Stomach (tissue), 9 donors: ENCODE data around the gene CALY. TPM values are rescaled to one million over a fixed set of nuclear protein-coding genes. Genes with fewer than 3 reads are reported as not detected.

Experiments used
- DNase-seq, 2 donors: peaks; one replicate each; pipeline versions ENCODE4 v3.0.0 to v3.0.0-alpha.2; 2013 to 2019
- H3K27ac ChIP-seq, 5 donors: fragments of 200-600 bp in 4 of 5; sonication (generic) in 4 of 5; one replicate each; pipeline ENCODE4 v1.5.1; 2013 to 2019; ENCODE audit warnings: mild to moderate bottlenecking in 1 of 5, moderate library complexity in 1 of 5
- H3K27me3 ChIP-seq, 3 donors: fragments of 200-600 bp; sonication (generic); one replicate each; pipeline ENCODE4 v1.5.1; 2017 to 2019; ENCODE audit warnings: mixed run types in 1 of 3
- H3K36me3 ChIP-seq, 4 donors: fragments of 200-600 bp; sonication (generic); 1 replicate in 3 of 4; 2 replicates in 1 of 4; pipeline ENCODE4 v1.5.1; 2016 to 2019
- H3K4me1 ChIP-seq, 4 donors: fragments of 200-600 bp; sonication (generic); one replicate each; pipeline ENCODE4 v1.5.1; 2016 to 2019
- H3K4me3 ChIP-seq, 4 donors: fragments of 200-600 bp; sonication (generic) in 3 of 4; one replicate each; pipeline ENCODE4 v1.5.1; 2016 to 2019; ENCODE audit warnings: mild to moderate bottlenecking in 1 of 4
- H3K9me3 ChIP-seq, 4 donors: fragments of 200-600 bp; sonication (generic); one replicate each; pipeline ENCODE4 v1.5.1; 2016 to 2019
- CTCF ChIP-seq, 7 experiments: fragments of 450-650 bp in 4 of 7; fragments of 200-600 bp in 3 of 7; sonication (generic) in 3 of 7; IDR thresholded peaks; one replicate each; pipeline ENCODE4 v1.5.1; 2016 to 2019; ENCODE audit warnings: antibody characterized with exemption in 7 of 7, control low read depth in 2 of 7, mild to moderate bottlenecking in 1 of 7
- EP300 ChIP-seq: sonication (generic); formaldehyde crosslinking; IDR thresholded peaks from one replicate; pipeline ENCODE4 v1.6.1; 2017; ENCODE audit warnings: antibody characterized with exemption
- POLR2A ChIP-seq, 4 donors: fragments of 450-650 bp; IDR thresholded peaks; one replicate each; pipeline ENCODE4 v1.6.1; 2016; ENCODE audit warnings: antibody characterized with exemption in 4 of 4, control low read depth in 2 of 4, mild to moderate bottlenecking in 1 of 4, moderate library complexity in 1 of 4
- POLR2AphosphoS5 ChIP-seq, 3 donors: sonication (generic); formaldehyde crosslinking; IDR thresholded peaks; one replicate each; pipeline ENCODE4 v1.6.1; 2016; ENCODE audit warnings: antibody characterized with exemption in 3 of 3
- WGBS, 5 donors: extraction: QIAGEN DNeasy Blood & Tissue Kit in 3 of 5; methylation state at CpG; one replicate each; pipeline versions ENCODE4 v1.1.5 to v1.1.7; 2013 to 2018; 5-methylcytosine and 5-hydroxymethylcytosine counted together
- intact Hi-C: fragments of 100-400 bp; cut with DNase I; formaldehyde crosslinking; loops from one replicate; pipeline ENCODE4 v1.15.1; 2023; ENCODE audit warnings: low total_unique reads
- polyA plus RNA-seq, 3 donors: library from polyadenylated mRNA; stranded (reverse); fragments of 200-250 nt; gene quantifications; one replicate each; pipeline ENCODE4 v1.2.3, GENCODE V29; 2013
- small RNA-seq, 4 donors: library from RNA; depleted of rRNA; stranded (forward); fragments of <200 nt; gene quantifications; one replicate each; pipeline ENCODE3, GENCODE V24; 2016
- total RNA-seq, 5 donors: library from RNA; depleted of rRNA; stranded (reverse); fragments of >200 nt; gene quantifications; one replicate each; pipeline versions ENCODE4 v1.1.0 to v1.2.3, GENCODE V29; 2014 to 2016
- donor health status: healthy with polysubstance abuse.
- donor health status: Bipolar disorder and iron deficiency.
- donor health status: healthy.

The CALY gene
- total and polyA plus RNA-seq, 8 donors = 0.44 to 2.6 (median 1.4) TPM; not detected in 4

- H3K9me3 ChIP-seq = no peaks in the 10 kb centered on the region
Measured at GRCh38 chr10:133274751-133275683, 61.7 kb downstream of the CALY start.

More at GRCh38 chr10:133274751-133275683, 61.7 kb downstream of the CALY start:
- peak overlapping the region in 4 of 5 donors; percentile 29 to 86 (median 70) for H3K27ac ChIP-seq
- peak overlapping the region; percentile 5 to 56 (median 43) for H3K4me3 ChIP-seq
- 23 to 28% (median 26%) methylated on average over 6 to 26 of the region's 26 CpGs for WGBS, 5 donors
- TF ChIP-seq CTCF (IDR thresholded peaks at IDR 0.05) = no peak
- TF ChIP-seq POLR2AphosphoS5 (IDR thresholded peaks at IDR 0.05) = no peak
- TF ChIP-seq EP300 = no peak
- no peak for TF ChIP-seq POLR2A (IDR thresholded peaks at IDR 0.05)
- H3K4me1 ChIP-seq = peaks cover 46 to 68% (median 54%) of the 10 kb centered on the region in 4 donors
- peak; percentile 53 to 85 for DNase-seq
- intact Hi-C loops = no loop called here
- H3K36me3 ChIP-seq = peaks cover 8 to 52% (median 42%) of the 10 kb centered on the region in 4 donors
- H3K27me3 ChIP-seq = peaks cover 0 to 42% (median 13%) of the 10 kb centered on the region in 3 donors

Small RNA genes lying within 50 kb of the gene (small RNA-seq; reads per million reads assigned to genes)
- 0 reads per million in 4 donors for gene AL360181.4
- 0 reads per million in 4 donors for gene BANF1P2
- gene MIR3944 = 0 to 0.83 (median 0.05) reads per million in 4 donors

Other genes starting within 250 kb of the CALY start
- under 1 TPM in 3 of 5 donors, not detected in 2; under 0.01 to 0.73 (median 0.14) TPM for gene ADGRA1, start 249.0 kb downstream of the CALY start, total RNA-seq
- gene ADGRA1, start 249.0 kb downstream of the CALY start, polyA plus RNA-seq = not detected
- gene KNDC1, start 176.7 kb downstream of the CALY start, total RNA-seq = 1 to 10 TPM in 2 of 5 donors, under 1 TPM in 2, not detected in 1; 0.55 to 1.7 (median 0.80) TPM
- under 1 TPM; 0.05 to 1.00 (median 0.46) TPM for gene KNDC1, start 176.7 kb downstream of the CALY start, polyA plus RNA-seq
- gene UTF1, start 106.7 kb downstream of the CALY start, total RNA-seq = not detected
- not detected for gene UTF1, start 106.7 kb downstream of the CALY start, polyA plus RNA-seq
- gene VENTX, start 99.0 kb downstream of the CALY start, total RNA-seq = 1 to 10 TPM in 1 of 5 donors, under 1 TPM in 2, not detected in 2; 0.45 to 3.2 (median 0.58) TPM
- gene VENTX, start 99.0 kb downstream of the CALY start, polyA plus RNA-seq = under 1 TPM; 0.15 to 0.75 (median 0.35) TPM
- 10 to 100 TPM in 1 of 5 donors, 1 to 10 TPM in 3, not detected in 1; 3.3 to 50.8 (median 5.0) TPM for gene ADAM8, start 60.0 kb downstream of the CALY start, total RNA-seq
- gene ADAM8, start 60.0 kb downstream of the CALY start, polyA plus RNA-seq = 1 to 10 TPM; 1.8 to 4.4 (median 3.6) TPM
- gene TUBGCP2, start 28.0 kb downstream of the CALY start, total RNA-seq = 100 to 1,000 TPM in 1 of 5 donors, 10 to 100 TPM in 4; 18.3 to 117 (median 41.9) TPM
- 10 to 100 TPM; 40.3 to 89.8 (median 68.7) TPM for gene TUBGCP2, start 28.0 kb downstream of the CALY start, polyA plus RNA-seq
- gene ZNF511, start 28.0 kb downstream of the CALY start, total RNA-seq = 10 to 100 TPM; 12.7 to 82.1 (median 27.2) TPM
- gene ZNF511, start 28.0 kb downstream of the CALY start, polyA plus RNA-seq = 10 to 100 TPM; 55.8 to 63.4 (median 60.0) TPM
- gene PRAP1, start 10.5 kb upstream of the CALY start, total RNA-seq = 10 to 100 TPM in 1 of 5 donors, 1 to 10 TPM in 1, not detected in 3; 4.8 to 13.9 TPM
- gene PRAP1, start 10.5 kb upstream of the CALY start, polyA plus RNA-seq = not detected
- gene FUOM, start 21.1 kb upstream of the CALY start, total RNA-seq = 10 to 100 TPM in 1 of 5 donors, 1 to 10 TPM in 2, not detected in 2; 6.4 to 16.2 (median 7.2) TPM
- 10 to 100 TPM; 19.6 to 38.3 (median 36.7) TPM for gene FUOM, start 21.1 kb upstream of the CALY start, polyA plus RNA-seq
- 10 to 100 TPM in 4 of 5 donors, 1 to 10 TPM in 1; 5.3 to 81.7 (median 46.8) TPM for gene ECHS1, start 36.5 kb upstream of the CALY start, total RNA-seq
- gene ECHS1, start 36.5 kb upstream of the CALY start, polyA plus RNA-seq = 100 to 1,000 TPM in 2 of 3 donors, 10 to 100 TPM in 1; 99.6 to 103 (median 103) TPM
- 10 to 100 TPM in 4 of 5 donors, 1 to 10 TPM in 1; 3.3 to 40.0 (median 12.9) TPM for gene PAOX, start 42.4 kb upstream of the CALY start, total RNA-seq
- 10 to 100 TPM in 1 of 3 donors, 1 to 10 TPM in 2; 4.7 to 10.3 (median 6.8) TPM for gene PAOX, start 42.4 kb upstream of the CALY start, polyA plus RNA-seq
- 100 to 1,000 TPM in 3 of 5 donors, 10 to 100 TPM in 2; 36.7 to 177 (median 133) TPM for gene MTG1, start 57.3 kb upstream of the CALY start, total RNA-seq
- gene MTG1, start 57.3 kb upstream of the CALY start, polyA plus RNA-seq = 10 to 100 TPM; 38.8 to 52.9 (median 41.3) TPM
- not detected for gene SPRN, start 87.7 kb upstream of the CALY start, total RNA-seq
- gene SPRN, start 87.7 kb upstream of the CALY start, polyA plus RNA-seq = 1 to 10 TPM in 1 of 3 donors, under 1 TPM in 1, not detected in 1; 0.18 to 5.2 TPM
- 1 to 10 TPM in 4 of 5 donors, under 1 TPM in 1; 0.89 to 9.3 (median 8.1) TPM for gene SCART1, start 117.0 kb upstream of the CALY start, total RNA-seq
- under 1 TPM in 2 of 3 donors, not detected in 1; 0.43 to 0.44 TPM for gene SCART1, start 117.0 kb upstream of the CALY start, polyA plus RNA-seq
- gene CYP2E1, start 190.5 kb upstream of the CALY start, total RNA-seq = 10 to 100 TPM in 2 of 5 donors, 1 to 10 TPM in 2, not detected in 1; 1.7 to 19.9 (median 11.6) TPM
- gene CYP2E1, start 190.5 kb upstream of the CALY start, polyA plus RNA-seq = 1 to 10 TPM; 4.0 to 5.0 (median 4.6) TPM
- not detected for gene SYCE1, start 228.7 kb upstream of the CALY start, total RNA-seq
- gene SYCE1, start 228.7 kb upstream of the CALY start, polyA plus RNA-seq = 1 to 10 TPM in 1 of 3 donors, under 1 TPM in 2; 0.45 to 1.7 (median 0.50) TPM